ENCODE data around the gene TPST2.
"Not testable (repeated sequence)": the region's sequence is repeated elsewhere in the genome, so short reads cannot be mapped to it uniquely, and the experiment has no call there.

TPST2 gene

GRCh38 chr22:26553056-26553752 is 36.7 kb downstream of the TPST2 start:
- no peak for DNase-seq

GRCh38 chr22:26552466-26552865 is 37.5 kb downstream of the TPST2 start:
- DNase-seq: no peak

GRCh38 chr22:26551568-26551967 is 38.4 kb downstream of the TPST2 start:
- DNase-seq: no peak

- no peak for DNase-seq
Observed at GRCh38 chr22:26550498-26551033, 39.4 kb downstream of the TPST2 start.

GRCh38 chr22:26549902-26550497 is 39.9 kb downstream of the TPST2 start:
- DNase-seq: no peak

DNA sequence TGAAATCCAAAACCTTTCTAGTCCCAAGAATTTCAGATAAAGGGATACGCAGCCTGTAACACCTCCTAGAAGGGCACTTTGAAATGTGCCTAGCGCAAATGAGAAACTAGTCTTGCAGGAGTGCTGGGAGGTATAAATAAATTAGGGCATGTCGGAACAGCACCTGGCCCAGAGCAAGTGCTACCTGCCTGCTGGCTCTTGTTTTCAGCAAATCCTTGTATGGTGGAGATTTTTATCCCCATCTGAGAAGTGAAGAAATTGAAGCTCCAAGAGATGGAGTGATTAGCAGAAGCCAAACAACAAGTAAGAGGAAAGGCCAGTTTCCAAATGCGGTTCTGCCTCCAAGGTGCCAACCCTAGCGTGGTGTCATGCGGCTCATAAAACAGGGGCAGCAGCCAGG is 40.9 kb downstream of the TPST2 start:
- no peak for DNase-seq

DNA sequence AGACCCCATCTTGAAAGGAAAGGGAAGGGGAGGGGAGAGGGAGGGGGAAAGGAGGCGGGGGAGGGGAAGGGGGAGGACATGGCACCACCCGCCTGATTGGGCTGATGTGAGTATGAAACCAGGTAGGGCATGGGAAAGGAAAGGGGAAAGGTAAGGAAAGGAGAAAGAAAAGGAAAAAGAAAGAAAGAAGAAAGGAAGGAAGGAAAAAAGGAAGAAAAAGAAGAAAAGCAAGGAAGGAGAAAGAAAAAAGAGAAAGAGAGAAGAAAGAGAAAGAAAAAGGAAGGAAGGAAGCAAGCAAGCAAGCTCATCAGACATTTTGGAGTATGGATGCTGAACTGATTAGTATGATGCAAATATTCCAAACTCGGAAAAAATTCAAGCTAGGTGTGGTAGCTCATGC is 41.6 kb downstream of the TPST2 start:
- no peak for DNase-seq

GRCh38 chr22:26547837-26548236 is 42.1 kb downstream of the TPST2 start:
- no peak for DNase-seq

DNA sequence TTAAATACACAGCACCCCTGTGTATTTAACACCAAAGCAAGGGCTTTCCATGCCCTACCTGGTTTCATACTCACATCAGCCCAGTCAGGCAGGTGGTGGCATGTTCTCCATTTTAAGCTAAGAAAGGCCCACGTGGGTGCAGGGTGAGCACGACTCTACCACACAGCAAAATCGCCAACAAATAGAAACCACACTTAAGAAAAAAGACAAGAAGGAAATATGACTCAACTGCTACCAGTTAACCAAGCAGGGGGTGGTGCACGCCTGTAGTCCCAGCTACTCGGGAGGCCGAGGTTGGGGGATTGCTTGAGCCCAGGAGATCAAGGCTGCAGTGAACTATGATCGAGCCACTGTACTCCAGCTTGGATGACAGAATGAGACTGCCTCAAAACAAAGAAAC is 42.5 kb downstream of the TPST2 start:
- no peak for DNase-seq

DNA sequence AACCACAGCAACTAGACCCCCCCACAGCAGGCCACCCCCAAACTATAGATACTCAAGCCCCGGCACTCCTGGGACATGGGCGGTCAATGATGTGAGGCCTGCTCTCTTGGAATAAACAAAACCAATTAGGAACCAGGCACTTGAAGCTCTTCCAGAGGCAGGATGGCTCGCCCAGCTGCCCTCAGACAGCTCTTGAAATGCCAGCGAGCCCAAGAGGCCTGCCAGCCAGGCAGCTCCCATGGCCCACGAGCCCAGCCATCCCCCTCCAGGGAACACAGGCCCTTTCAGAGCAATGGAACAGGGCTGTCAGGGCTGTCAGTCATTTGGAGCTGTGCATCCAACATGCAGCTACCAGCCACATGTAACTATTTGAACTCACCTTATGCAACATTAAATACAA is 43.6 kb downstream of the TPST2 start:
- DNase-seq: no peak

DNA sequence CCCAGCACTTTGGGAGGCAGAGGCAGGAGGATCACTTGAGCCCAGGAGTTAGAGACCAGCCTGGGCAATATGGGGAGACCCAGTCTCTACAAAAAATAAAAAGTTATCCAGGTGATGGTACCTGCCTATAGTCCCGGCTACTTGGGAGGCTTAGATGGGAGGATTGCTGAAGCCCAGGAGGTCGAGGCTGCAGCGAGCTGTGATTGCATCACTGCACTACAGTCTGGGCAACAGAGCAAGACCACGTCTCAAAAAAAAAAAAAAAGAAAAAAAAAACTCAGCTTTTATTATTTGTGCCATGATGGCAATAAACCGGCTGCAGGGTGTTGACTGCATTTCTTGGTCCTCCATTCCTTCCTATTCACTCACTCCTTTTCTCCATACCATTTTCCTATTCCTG is 44.1 kb downstream of the TPST2 start:
- DNase-seq: no peak

DNA sequence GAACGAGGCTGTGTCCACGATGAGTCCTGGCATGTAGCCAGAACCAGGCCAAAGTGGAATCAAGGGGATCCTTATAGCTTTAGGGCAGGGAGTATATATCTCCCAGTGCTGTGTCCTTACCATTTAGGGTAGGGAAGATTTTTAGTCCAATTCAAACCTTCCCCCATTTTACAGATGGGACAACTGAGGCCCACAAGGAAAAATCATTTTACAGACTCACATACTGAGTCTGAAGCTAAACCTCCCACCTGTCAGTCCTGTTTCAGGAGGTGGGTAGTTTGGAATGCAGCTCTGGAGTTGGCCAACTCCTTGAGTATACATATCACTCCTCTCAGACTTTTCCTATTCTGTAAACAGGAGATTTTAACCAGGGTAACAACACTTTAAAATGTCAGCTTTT is 44.5 kb downstream of the TPST2 start:
- no peak for DNase-seq

DNA sequence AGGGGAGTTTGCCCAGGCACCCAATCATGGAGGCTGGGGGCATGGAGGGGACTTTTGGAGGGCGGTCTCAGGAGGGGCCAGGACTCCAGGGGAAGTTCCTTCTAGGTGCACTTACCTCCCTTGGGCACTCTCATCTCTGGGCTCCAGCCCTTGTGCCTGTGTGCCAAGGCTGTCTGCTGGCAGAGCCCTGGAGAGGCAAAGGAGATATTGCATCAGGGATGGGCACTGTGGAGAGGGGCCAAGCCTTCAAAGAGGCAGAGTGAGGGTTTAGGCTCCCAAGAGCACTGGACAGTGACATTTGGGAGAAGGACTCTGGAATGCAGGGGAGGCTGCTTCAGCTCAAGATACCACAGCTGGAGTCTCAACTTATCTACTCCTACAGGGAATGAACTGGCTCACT is 45.4 kb downstream of the TPST2 start:
- DNase-seq: no peak

GRCh38 chr22:26542831-26543230 is 47.1 kb downstream of the TPST2 start:
- DNase-seq: no peak

DNA sequence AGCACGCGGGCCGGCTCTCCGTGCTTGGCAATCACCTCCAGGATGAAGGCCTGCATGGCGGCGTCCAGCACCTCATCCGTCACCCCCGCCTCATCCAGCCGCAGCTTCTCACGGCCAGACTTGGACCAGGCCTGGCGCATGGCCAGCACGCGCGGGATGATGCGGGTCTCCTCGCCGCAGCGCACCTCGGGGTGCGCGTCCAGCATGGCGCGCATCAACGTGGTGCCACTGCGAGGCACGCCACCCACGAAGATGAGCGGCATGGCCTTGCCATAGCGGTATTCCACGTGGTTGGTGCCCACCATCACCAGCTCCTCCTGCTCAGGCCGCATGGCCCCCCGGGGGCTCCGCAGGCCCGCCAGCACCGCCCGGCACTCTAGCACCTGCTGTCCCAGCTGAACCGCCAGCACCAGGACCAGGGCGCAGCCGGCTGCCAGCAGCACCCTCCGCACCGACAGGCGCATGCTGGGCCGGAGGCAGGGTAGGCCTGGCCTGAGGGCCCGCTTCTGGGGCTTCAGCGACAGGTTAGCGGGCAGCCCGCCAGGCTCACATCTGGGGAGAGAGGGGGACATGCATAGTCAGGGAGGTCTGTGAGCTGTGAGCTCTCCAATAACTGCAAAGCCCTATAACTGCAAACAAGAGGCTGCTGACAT is 48.6 kb downstream of the TPST2 start:
- no peak for DNase-seq

GRCh38 chr22:26540119-26540518 is 49.8 kb downstream of the TPST2 start:
- no peak for DNase-seq

DNA sequence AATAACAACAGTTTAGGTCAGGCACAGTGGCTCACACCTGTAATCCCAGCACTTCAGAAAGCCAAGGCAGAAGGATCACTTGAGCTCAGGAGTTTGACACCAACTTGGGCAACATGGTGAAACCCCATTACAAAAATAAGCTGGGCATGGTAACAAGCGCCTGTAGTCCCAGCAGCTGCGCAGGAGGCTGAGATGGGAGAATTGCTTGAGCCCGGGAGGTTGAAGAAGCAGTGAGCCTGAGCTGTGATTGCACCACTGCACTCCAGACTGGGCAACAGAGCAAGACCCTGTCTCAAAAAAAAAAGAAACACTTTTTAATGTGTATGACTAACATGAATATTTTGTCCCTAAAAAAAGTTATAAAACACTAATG is 53.2 kb downstream of the TPST2 start:
- DNase-seq: no peak

DNA sequence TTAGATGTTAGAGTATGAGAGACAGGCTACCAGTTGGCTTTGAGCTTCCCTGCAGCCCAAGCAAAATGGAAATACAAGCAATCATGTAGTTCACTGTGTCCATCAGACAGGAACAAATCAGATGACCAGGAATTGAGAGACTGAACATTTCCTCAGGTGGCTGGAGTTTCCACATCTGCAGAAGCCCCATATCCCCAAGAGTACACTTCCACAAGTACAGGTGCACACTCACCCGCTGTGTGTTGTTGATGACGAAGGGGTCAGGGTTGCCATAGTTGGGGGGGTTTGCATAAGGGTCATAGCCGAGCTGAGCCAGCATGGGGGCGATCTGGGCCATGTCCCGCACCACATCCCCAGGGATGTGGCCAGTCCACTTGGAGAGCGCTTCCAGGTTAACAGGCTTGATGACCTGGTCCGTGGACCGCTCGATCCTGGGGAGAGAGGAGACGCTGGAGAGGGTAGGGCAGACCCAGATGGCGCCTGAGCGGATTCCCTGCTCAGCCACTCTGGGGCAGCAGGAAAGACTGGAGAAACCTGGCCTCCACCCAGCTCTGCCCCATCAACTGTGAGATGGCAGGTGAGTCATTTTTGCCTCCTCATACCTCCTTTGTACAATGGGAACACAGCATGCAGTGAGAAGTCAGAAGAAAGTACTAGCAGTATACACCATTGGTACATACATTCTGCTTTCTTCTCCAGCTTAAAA is 53.7 kb downstream of the TPST2 start:
- no peak for DNase-seq

DNA sequence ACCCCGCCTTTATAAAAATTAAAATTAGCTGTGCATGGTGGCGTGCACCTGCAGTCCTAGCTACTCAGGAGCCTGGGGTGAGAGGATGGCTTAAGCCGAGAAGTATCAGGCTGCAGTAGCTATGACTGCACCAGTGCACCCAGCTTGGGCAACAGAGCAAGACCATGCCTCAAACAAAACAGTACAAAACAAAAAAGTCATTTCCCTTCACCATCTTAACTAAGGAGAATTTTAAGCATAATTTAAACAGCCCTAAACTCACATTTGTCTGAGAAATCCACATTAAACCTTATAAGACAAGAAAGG is 54.4 kb downstream of the TPST2 start:
- DNase-seq: no peak

DNA sequence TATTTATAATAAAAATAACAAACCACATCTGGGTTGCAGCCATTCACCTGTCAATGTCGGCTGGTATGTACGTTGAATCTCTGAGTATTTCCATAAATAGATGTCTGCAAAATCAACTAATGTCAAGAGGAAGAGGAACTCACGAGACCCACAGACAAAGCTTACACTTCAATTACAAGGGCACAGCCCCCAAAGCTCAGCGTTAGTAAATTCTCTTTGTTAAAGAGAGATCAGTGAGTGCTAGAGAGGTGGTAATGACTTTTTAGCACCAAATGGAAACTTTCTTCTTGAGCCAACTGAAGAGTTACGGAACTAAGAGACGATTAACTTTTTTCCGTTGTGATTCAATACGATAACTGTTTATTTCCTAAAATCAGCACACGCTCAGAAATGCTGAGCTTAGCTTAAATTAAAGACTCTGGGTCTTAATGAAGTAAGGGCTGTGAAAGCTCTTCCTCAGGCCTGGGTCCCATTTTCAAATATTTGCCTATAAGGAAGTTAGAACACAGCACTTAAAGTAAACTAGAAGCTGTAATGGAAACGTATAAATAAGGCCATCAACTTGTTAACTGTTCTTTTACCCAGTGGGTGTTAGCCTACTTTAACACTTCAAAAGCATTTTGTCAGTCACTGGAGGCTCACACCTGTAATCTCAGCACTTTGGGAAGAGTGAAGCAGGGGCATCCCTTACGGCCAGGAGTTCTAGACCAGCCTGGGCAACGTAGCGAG is 54.9 kb downstream of the TPST2 start:
- no peak for DNase-seq

- no peak for DNase-seq
Observed at GRCh38 chr22:26534171-26534855, 55.6 kb downstream of the TPST2 start.

- DNase-seq: no peak
Observed at GRCh38 chr22:26529345-26529744, 60.6 kb downstream of the TPST2 start.

DNA sequence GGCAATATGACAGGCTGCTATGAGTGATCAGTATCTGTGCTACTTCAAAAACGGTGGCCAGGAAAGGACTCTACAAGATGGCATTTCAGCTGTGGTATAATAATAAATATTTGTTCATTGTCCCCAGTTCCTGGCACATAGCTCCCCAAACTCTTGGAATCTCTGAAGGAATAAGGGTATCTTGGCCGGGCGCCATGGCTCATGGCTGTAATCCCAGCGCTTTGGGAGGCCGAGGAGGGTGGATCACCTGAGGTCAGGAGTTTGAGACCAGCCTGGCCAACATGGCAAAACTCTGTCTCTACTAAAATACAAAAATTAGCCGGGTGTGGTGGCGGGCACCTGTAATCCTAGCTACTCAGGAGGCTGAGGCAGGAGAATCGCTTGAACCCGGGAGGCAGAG is 61.4 kb downstream of the TPST2 start:
- not testable (repeated sequence) for DNase-seq

Measured in NCI-H446 (cell line).